ES-I3 (cell line): ENCODE data around the gene RNF19B.

ENCODE experiments used
- H3K36me3 ChIP-seq: 2 replicates; pipeline ENCODE4 v1.6.1; 2013; ENCODE audit warnings: mild to moderate bottlenecking, low read length, control low read depth, moderate library complexity; ENCODE audit not compliant: insufficient read depth
- H3K4me1 ChIP-seq: 2 replicates; pipeline ENCODE4 v1.6.1; 2013; ENCODE audit warnings: mild to moderate bottlenecking, control low read depth, low read length; ENCODE audit not compliant: insufficient read depth
- H3K9ac ChIP-seq: 2 replicates; pipeline ENCODE4 v1.6.1; 2013; ENCODE audit warnings: low read depth, mild to moderate bottlenecking, low read length, moderate library complexity
- H3K9me3 ChIP-seq: 2 replicates; pipeline ENCODE4 v1.6.1; 2013; ENCODE audit warnings: mild to moderate bottlenecking, low read length, moderate library complexity; ENCODE audit not compliant: control insufficient read depth, insufficient read depth

Gene RNF19B

GRCh38 chr1:32946413-32946812, 18.2 kb downstream of the RNF19B start:
- H3K9me3 ChIP-seq: no peaks in the 10 kb centered on the region
- no peaks in the 10 kb centered on the region for H3K4me1 ChIP-seq
- peaks cover 6% of the 10 kb centered on the region; the same call in 1 of the 2 replicates for H3K36me3 ChIP-seq
- no peak overlapping the region for H3K9ac ChIP-seq

GRCh38 chr1:32944180-32944579, 20.4 kb downstream of the RNF19B start:
- Histone ChIP-seq H3K9ac (no peak overlapping the region), H3K36me3 (peaks cover 9% of the 10 kb centered on the region), H3K4me1 (no peaks in the 10 kb centered on the region)

GRCh38 chr1:32939655-32940371, 24.8 kb downstream of the RNF19B start:
- Histone ChIP-seq H3K36me3 (peaks cover 12% of the 10 kb centered on the region), H3K4me1 (no peaks in the 10 kb centered on the region)

More at GRCh38 chr1:32944180-32944579, 20.4 kb downstream of the RNF19B start:
- no peaks in the 10 kb centered on the region for H3K9me3 ChIP-seq

GRCh38 chr1:32937061-32937460, 27.5 kb downstream of the RNF19B start:
- no peaks in the 10 kb centered on the region for H3K9me3 ChIP-seq
- H3K36me3 ChIP-seq: peaks cover 7% of the 10 kb centered on the region
- H3K9ac ChIP-seq: no peak overlapping the region
- peaks cover 7% of the 10 kb centered on the region for H3K4me1 ChIP-seq

More at GRCh38 chr1:32939655-32940371, 24.8 kb downstream of the RNF19B start:
- Histone ChIP-seq H3K9me3 (no peaks in the 10 kb centered on the region), H3K9ac (no peak overlapping the region)

GRCh38 chr1:32934535-32934934, 30.1 kb downstream of the RNF19B start:
- Histone ChIP-seq H3K9me3 (no peaks in the 10 kb centered on the region), H3K4me1 (peaks cover 7% of the 10 kb centered on the region), H3K36me3 (peaks cover 4% of the 10 kb centered on the region; the same call in 1 of the 2 replicates), H3K9ac (no peak overlapping the region)

- H3K36me3 ChIP-seq: peaks cover 4% of the 10 kb centered on the region; the same call in 1 of the 2 replicates
Observed at GRCh38 chr1:32933742-32934322, 30.8 kb downstream of the RNF19B start.

GRCh38 chr1:32931760-32932159, 32.8 kb downstream of the RNF19B start:
- peaks cover 7% of the 10 kb centered on the region for H3K4me1 ChIP-seq
- no peak overlapping the region for H3K9ac ChIP-seq
- H3K36me3 ChIP-seq: no peaks in the 10 kb centered on the region
- H3K9me3 ChIP-seq: no peaks in the 10 kb centered on the region

More at GRCh38 chr1:32933742-32934322, 30.8 kb downstream of the RNF19B start:
- Histone ChIP-seq H3K9ac (no peak overlapping the region), H3K4me1 (peaks cover 7% of the 10 kb centered on the region), H3K9me3 (no peaks in the 10 kb centered on the region)

- Histone ChIP-seq H3K4me1 (peaks cover 7% of the 10 kb centered on the region), H3K9me3 (no peaks in the 10 kb centered on the region), H3K36me3 (no peaks in the 10 kb centered on the region), H3K9ac (no peak overlapping the region)
Observed at GRCh38 chr1:32929366-32929765, 35.2 kb downstream of the RNF19B start.

GRCh38 chr1:32928715-32929114, 35.9 kb downstream of the RNF19B start:
- Histone ChIP-seq H3K9ac (no peak overlapping the region), H3K9me3 (no peaks in the 10 kb centered on the region), H3K36me3 (no peaks in the 10 kb centered on the region), H3K4me1 (peaks cover 3% of the 10 kb centered on the region)

GRCh38 chr1:32928285-32928684, 36.3 kb downstream of the RNF19B start:
- Histone ChIP-seq H3K9ac (no peak overlapping the region), H3K9me3 (no peaks in the 10 kb centered on the region), H3K36me3 (no peaks in the 10 kb centered on the region), H3K4me1 (no peaks in the 10 kb centered on the region)

- H3K4me1 ChIP-seq: no peaks in the 10 kb centered on the region
- no peak overlapping the region for H3K9ac ChIP-seq
- no peaks in the 10 kb centered on the region for H3K9me3 ChIP-seq
- no peaks in the 10 kb centered on the region for H3K36me3 ChIP-seq
Observed at GRCh38 chr1:32927441-32927840, 37.2 kb downstream of the RNF19B start.

- H3K9ac ChIP-seq: peak overlapping the region; percentile 58; the same call in 1 of the 2 replicates
- H3K9me3 ChIP-seq: no peaks in the 10 kb centered on the region
- H3K36me3 ChIP-seq: no peaks in the 10 kb centered on the region
- H3K4me1 ChIP-seq: no peaks in the 10 kb centered on the region
Observed at GRCh38 chr1:32926562-32926961, 38.0 kb downstream of the RNF19B start.

GRCh38 chr1:32925403-32926162, 39.0 kb downstream of the RNF19B start:
- peak overlapping the region; percentile 58 for H3K9ac ChIP-seq
- no peaks in the 10 kb centered on the region for H3K4me1 ChIP-seq
- no peaks in the 10 kb centered on the region for H3K9me3 ChIP-seq
- H3K36me3 ChIP-seq: no peaks in the 10 kb centered on the region

GRCh38 chr1:32924881-32925344, 39.7 kb downstream of the RNF19B start:
- Histone ChIP-seq H3K36me3 (no peaks in the 10 kb centered on the region), H3K4me1 (no peaks in the 10 kb centered on the region), H3K9ac (peak overlapping the region; percentile 58; the same call in 1 of the 2 replicates), H3K9me3 (no peaks in the 10 kb centered on the region)
